Activated CD4-positive, alpha-beta T cell treated with anti-CD3 and anti-CD28 coated beads, Interleukin-2, amount 50 U/mL, for 48 hours (primary cell): ENCODE results near the gene SLC17A1.
"Not testable (repeated sequence)": the region's sequence is repeated elsewhere in the genome, so short reads cannot be mapped to it uniquely, and the experiment has no call there.

ENCODE experiments used
- DNase-seq, 2 experiments: peaks; one replicate each; pipeline ENCODE4 v3.0.0-alpha.2; 2020

Gene SLC17A1

GRCh38 chr6:25755483-25755882 lies 76.4 kb downstream of the SLC17A1 start:
- DNase-seq = no peak

- no peak for DNase-seq
Measured at GRCh38 chr6:25754535-25754934, 77.3 kb downstream of the SLC17A1 start, which contains the start of gene SLC17A4. Gene SLC17A4 (plus strand): TSS chr6:25754742. CDS start chr6:25761963, 7,221 bp downstream.

GRCh38 chr6:25753079-25753478 lies 78.8 kb downstream of the SLC17A1 start:
- no peak for DNase-seq

- DNase-seq = no peak
Measured at GRCh38 chr6:25750906-25751305, 80.9 kb downstream of the SLC17A1 start.

GRCh38 chr6:25749837-25750236 lies 82.0 kb downstream of the SLC17A1 start:
- DNase-seq = no peak

GRCh38 chr6:25748601-25749517 lies 83.0 kb downstream of the SLC17A1 start:
- not testable (repeated sequence) for DNase-seq

DNA sequence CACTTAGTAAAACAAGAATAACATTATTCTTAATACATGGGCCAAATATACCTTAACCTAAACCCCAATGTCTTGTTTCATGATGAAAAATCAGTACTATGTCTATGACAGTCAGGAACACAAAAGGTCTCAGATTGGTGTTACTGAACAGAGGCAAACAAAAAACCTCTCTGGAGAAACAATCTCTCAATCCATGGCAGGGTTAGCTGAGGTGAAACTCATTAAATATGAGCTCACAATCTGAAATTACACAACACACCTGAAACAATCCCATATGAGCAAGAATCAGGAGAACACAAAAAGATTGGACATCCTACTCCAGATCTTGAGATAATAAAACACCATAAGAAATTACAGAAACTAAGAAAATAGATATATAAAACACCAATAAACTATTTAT lies 83.8 kb downstream of the SLC17A1 start:
- no peak for DNase-seq

GRCh38 chr6:25747477-25747876 lies 84.4 kb downstream of the SLC17A1 start:
- no peak for DNase-seq

DNA sequence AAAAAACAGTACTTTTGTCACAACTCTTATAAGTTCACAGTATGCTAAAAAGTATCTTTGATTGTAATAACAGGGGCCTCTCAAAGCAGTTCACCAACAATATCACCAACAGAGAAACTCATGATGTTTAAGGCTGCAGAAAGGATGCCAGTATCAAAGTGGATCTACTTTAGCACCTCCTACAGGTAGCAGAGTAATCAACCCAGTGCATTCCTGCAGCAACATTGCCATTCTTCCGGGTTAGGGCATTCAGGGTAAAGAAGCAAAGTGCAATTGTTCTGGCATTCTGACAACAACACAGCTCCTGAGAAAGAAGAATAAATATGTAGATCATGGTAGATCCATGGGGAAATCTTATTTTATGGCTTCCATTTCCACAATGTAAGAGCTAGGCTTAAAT lies 84.9 kb downstream of the SLC17A1 start:
- no peak for DNase-seq

GRCh38 chr6:25745836-25746235 lies 86.0 kb downstream of the SLC17A1 start:
- DNase-seq = no peak

DNA sequence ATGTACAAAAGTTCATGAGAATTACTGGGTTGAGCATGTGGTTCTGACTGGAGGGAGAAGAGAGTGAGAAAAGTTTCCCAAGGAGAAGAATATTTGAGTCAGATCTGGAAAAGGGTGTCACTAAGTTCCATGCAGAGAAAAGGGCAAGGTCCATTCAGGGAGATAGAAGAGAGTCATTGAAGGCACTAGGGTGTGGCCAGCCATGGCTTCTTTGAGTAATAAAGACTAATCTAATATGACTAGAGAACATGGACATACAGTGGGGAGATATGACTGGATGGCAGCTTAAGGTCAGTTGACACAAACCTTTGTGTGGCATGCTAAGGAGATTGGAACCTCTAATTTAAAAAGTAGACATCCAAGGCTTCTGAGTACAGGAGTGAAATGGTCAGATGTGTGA lies 88.0 kb downstream of the SLC17A1 start:
- DNase-seq = no peak

DNA sequence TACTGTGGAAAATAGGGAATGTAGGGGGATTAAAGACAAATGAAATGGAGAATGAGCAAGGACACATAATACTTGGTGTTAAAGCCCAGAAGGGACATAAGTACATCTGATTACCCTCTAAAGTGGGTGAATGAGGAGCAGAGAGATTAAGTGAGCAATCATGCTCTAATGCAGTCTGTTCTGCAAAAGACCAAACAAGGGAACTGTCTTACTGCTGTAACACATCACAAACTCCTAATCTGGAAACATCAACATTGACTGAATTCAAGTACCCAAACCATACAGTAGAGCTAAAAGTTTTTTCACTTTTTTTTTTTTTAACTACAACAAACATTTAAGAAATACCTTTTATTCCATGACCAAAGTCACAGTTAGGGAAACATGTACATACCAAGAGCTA lies 96.6 kb downstream of the SLC17A1 start:
- no peak for DNase-seq
